Uterus (tissue), 2 donors: ENCODE data around the gene GRM5.

Experiments used
- POLR2A ChIP-seq, 2 donors: fragments of 450-650 bp; IDR thresholded peaks; one replicate each; pipeline ENCODE4 v1.6.1; 2016; ENCODE audit warnings: antibody characterized with exemption in 2 of 2, mild to moderate bottlenecking in 1 of 2, moderate library complexity in 1 of 2
- TF ChIP-seq, protein P1 (sequence below), 4 experiments: fragments of 200-600 bp in 2 of 4; fragments of 450-650 bp in 2 of 4; sonication (generic) in 2 of 4; IDR thresholded peaks; one replicate each; pipeline ENCODE4 v1.5.1; 2016 to 2019; ENCODE audit warnings: antibody characterized with exemption in 4 of 4, mild to moderate bottlenecking in 2 of 4, moderate library complexity in 1 of 4

DNA sequence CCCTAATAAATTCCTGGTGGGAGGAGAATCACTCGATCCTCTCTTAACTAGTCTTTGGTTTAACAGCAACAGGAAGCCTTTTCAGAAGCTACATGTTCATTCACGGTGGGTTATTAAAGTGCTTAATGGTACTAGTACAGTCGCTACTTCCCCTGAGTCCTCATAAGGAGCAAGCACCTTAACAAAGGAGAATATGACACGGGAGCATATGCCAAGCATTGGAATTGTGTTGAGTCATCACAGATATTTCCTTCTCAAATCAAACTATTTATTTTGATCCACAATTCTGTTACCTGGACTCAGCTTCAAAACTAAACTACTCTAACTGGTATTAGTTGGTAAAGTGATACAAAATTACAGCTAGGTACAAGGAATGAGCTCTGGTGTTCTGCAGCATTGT, 550.8 kb downstream of the GRM5 start:
- TF ChIP-seq, protein P1, sequence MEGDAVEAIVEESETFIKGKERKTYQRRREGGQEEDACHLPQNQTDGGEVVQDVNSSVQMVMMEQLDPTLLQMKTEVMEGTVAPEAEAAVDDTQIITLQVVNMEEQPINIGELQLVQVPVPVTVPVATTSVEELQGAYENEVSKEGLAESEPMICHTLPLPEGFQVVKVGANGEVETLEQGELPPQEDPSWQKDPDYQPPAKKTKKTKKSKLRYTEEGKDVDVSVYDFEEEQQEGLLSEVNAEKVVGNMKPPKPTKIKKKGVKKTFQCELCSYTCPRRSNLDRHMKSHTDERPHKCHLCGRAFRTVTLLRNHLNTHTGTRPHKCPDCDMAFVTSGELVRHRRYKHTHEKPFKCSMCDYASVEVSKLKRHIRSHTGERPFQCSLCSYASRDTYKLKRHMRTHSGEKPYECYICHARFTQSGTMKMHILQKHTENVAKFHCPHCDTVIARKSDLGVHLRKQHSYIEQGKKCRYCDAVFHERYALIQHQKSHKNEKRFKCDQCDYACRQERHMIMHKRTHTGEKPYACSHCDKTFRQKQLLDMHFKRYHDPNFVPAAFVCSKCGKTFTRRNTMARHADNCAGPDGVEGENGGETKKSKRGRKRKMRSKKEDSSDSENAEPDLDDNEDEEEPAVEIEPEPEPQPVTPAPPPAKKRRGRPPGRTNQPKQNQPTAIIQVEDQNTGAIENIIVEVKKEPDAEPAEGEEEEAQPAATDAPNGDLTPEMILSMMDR (IDR thresholded peaks at IDR 0.05), result no peak
- no peak for TF ChIP-seq POLR2A (IDR thresholded peaks at IDR 0.05)
